NCI-H526 (cell line): Measurements from ENCODE around the gene HERC2.
"Not testable (repeated sequence)": the region's sequence is repeated elsewhere in the genome, so short reads cannot be mapped to it uniquely, and the experiment has no call there.

Experiments
- DNase-seq, 2 experiments: peaks; one replicate each; lab custom pipeline; 2025; lab: John Stamatoyannopoulos, UW

Gene HERC2

DNA sequence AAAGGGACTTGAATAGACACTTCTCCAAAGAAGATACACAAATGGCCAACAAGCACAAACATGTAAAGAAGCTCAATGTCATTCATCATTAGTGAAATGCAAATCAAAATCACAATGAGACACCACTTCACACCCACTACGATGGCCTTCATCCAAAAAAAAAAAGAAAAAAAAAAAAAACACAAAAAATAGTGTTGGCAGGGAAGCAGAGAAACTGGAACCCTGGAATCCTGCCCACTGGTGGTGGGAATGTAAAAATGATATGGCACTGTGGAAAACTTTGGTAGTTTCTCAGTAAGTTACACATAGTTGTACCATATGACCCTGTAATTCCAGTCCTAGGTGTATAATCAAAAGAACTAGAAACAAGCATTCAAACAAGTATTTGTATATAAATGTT, 94.7 kb downstream of the HERC2 start:
- not testable (repeated sequence) for DNase-seq

GRCh38 chr15:28222612-28223011, 99.4 kb downstream of the HERC2 start:
- DNase-seq = peak in 1 of 2 experiments; percentile 27

DNA sequence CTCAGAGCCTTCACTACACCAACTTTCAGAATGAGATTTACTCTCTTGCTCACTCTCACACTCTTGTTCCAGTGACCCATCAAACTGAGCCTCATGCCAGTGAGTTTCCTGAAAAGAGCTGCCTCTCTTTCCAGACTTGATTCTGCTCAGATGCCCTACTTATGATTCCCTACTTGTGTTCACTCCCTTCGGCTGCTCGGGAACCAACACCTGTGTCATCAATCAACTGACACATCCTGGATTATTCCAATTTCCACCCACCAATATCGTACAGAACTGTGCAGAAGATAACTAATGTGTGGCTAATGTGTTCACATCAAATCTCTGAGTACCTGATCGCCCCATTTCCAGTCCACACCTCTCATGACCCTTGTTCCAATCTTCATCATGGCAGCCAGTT, 100.3 kb downstream of the HERC2 start:
- DNase-seq = not testable (repeated sequence)

DNA sequence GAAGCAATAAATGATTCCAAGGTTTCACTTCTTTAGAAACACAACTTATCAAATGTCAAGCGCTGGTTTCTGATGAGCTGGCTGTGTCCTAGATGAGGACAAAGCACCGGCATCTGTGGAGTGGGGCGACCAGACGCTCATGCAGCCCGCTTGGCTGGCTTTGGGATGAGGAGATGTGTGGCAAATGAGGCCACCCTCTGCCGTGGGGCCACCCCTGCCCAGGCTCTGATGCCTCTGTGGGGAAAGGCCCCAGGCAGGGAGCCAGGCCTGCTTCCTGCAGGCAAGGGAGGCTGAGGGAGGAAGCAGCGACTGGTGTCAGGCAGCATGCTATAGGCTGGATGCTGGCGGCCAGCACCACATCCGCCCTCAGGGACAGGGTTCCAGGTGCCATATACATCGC, 102.9 kb downstream of the HERC2 start:
- DNase-seq = no peak

DNA sequence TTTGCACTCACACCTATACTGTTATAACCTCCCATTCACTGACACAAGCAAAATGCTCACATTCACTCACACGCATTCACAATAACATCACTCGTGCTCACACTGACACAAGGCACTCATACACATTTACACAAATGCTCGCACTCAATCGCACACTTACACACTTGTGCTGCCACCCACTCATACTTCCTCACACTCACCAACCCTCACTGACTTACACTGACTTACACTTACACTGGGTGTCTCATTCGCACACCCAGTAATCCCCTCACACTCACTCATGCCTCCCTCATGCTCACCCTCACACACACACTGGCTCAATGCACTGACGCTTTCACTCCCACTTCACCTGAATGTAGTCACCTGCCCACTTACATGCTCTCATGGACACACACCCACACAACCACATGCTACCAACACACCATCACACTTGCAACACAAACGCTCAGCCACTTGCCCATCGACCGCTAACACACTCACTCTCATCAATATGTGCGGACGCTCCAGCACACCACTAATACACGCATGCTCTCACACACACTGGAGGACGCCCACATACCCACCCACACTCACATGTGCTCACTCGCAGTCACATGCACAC, 104.9 kb downstream of the HERC2 start:
- DNase-seq = not testable (repeated sequence)

GRCh38 chr15:28215521-28215920, 106.5 kb downstream of the HERC2 start:
- not testable (repeated sequence) for DNase-seq

- not testable (repeated sequence) for DNase-seq
Measured at GRCh38 chr15:28214006-28214790, 107.8 kb downstream of the HERC2 start.

DNA sequence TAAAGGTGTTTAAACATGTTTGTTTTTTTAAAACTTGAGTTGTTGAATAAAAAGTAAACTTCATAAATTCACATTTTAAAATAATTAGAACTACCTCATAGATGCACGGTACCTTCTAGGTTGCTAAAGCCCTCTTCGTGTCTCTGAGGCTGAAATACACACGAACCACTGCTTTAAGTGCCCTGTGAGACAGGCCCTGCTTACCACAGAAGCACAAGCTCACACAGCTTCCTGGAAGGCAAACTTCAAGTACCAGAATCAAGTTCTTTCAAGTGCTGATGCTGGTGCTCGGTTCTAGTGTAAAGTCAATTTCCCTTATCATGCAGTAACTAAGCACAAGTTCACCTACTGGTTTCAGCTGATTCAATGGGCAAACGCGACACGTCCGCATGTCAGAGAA, 108.6 kb downstream of the HERC2 start:
- not testable (repeated sequence) for DNase-seq

DNA sequence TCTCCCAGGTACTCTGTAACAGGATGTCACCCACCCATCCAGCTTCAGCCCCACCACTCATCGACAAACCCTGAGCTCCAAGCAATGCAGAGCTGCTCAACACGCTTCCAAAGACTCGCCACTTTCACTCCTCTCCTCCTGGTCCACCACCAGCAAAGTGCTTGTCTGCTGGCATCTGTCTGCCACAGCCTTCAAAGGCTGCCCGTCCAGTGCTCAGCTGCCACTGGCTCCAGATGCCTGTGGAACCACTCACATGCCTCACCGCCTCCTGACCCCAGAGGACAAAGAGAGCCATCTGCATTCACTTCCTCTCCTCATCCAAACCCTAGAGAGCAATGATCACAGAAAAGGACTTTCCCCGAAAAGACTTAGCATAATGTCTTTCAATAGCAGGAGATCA, 113.4 kb downstream of the HERC2 start:
- peak; percentile 45 to 59 for DNase-seq

- DNase-seq = not testable (repeated sequence)
Measured at GRCh38 chr15:28205640-28206039, 116.3 kb downstream of the HERC2 start.

DNA sequence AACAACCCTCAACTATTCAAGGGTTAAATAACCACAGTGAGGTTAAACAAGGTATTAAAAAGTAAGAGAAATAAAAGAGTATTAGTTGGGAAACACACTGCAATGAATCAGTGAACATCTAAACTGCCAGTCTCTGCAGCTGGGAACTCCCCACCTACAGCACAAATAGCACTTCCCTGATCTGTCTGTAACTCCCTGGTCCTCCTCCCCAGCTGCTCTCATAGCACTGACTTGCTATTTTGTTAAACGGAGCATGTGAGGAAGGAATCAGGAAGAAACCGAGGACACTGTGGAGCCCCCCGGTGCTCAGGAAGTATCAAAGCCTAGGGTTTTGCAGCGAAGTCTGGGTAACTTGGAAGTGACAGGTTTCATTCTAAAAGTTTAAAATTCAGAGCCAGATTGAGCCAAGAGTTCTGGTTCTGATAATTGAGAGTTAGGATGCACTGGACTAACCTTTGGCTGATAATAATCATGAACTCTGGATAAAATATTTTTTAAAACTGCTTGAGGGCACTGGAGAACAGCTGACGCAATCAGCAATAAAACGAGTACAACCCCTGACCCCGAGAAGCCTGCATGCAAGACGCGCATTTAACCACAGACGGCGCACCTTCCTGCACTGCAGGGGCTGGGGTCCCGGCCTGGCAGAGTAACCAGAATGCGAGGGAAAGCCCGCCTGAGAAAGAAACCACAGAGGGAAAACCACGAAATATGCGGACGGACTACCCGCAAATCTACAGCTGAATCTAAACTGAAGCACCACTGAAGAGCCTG, 118.7 kb downstream of the HERC2 start:
- DNase-seq = not testable (repeated sequence)

DNA sequence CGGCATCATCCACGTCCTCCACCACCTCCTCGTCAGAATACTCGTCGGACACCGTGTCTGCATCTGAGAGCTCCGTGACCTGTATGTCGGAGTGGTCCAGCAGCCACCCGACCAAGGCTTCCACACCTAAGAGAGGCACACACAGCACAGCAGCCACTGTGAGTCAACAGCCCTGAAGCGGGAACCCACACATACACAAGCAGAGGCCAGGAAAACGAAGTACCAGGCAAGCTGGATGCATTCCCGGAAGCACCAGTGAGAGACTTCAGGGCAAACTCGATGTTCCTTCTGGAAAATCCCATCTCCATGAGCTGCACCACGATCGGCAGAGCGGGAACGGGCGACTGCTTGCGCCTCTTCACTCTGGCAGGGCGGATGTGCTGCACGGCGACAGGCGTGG, 119.9 kb downstream of the HERC2 start:
- not testable (repeated sequence) for DNase-seq

DNA sequence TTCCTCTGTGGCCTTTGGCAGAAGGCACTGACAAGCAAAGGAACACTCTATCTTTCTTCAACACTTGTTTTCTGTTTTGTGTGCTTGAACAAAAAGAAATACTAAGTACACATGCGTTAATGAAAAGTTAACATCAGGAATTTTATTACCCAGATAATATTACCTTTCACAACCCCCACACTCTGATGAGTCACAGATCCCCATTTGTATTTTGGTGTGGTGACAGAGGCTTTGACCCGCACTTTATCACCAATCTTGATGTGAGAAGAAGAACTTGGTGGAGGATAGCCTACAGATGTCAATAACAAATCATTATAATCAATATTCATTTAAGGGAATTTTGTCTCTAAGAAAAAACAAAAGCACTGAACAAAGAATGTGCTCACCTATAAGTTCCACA, 123.8 kb downstream of the HERC2 start:
- not testable (repeated sequence) for DNase-seq

- not testable (repeated sequence) for DNase-seq
Measured at GRCh38 chr15:28197694-28198093, 124.3 kb downstream of the HERC2 start.

DNA sequence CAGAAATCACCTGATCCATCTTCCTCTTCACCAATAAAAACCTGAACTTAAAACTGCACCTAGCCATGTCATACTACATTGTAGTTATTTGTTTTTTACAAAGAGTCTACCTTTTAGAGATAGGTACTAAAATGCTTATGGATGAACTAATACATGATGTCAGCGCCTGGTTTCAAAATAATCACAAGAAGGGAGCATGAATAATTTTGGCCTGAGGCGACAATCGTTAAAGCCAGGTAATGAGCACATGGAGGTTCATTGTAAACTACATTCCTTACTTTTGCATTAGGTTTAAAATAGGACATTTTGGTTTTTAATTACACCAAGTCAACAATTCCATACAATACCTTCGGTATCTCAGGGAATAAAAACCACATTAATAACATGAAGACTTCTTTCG, 125.4 kb downstream of the HERC2 start:
- DNase-seq = not testable (repeated sequence)

GRCh38 chr15:28192772-28193171, 129.2 kb downstream of the HERC2 start:
- no peak for DNase-seq

- peak; percentile 61 to 88 for DNase-seq
Measured at GRCh38 chr15:28191832-28192231, 130.1 kb downstream of the HERC2 start.

- DNase-seq = no peak
Measured at GRCh38 chr15:28190391-28191174, 131.4 kb downstream of the HERC2 start.

- peak in 1 of 2 experiments; percentile 6 for DNase-seq
Measured at GRCh38 chr15:28185148-28185895, 136.7 kb downstream of the HERC2 start.

- DNase-seq = no peak
Measured at GRCh38 chr15:28184166-28184565, 137.8 kb downstream of the HERC2 start.

DNA sequence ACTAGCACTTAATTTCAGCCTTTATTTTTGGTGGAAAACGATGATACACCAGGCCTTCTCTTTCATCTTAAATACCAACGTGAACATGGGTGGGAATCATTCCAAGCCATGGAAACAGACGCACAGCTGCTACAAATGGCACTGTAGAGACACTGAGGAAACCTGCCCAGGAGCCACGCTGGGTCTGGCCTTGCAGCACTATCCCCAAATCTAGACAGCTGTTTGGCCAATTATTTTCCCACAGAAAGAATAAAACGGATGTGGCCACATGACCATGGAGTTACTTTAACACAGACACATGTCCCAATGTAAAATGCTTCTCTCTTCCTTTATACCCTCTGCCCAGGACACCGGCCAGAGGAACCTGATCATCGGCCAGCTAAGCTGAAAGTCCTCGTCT, 139.2 kb downstream of the HERC2 start:
- DNase-seq = no peak
